SU-DHL-6 (cell line): ENCODE data around the gene NCOA3.

ENCODE experiments used
- CTCF ChIP-seq: fragments of 200-600 bp; sonication (generic); IDR thresholded peaks from one replicate; pipeline ENCODE4 v1.5.1; 2017; ENCODE audit warnings: antibody characterized with exemption, mild to moderate bottlenecking, low read length, moderate library complexity; ENCODE audit not compliant: insufficient read depth, poor library complexity, severe bottlenecking
- EZH2phosphoT487 ChIP-seq: fragments of 200-600 bp; sonication (generic), shearing (Covaris generic); conservative IDR thresholded peaks from 2 replicates; pipeline ENCODE4 v1.6.1; 2018; ENCODE audit warnings: mild to moderate bottlenecking, antibody characterized with exemption, low read length, moderate library complexity, mixed read lengths

GRCh38 chr20:47566269-47566668 lies 64.6 kb downstream of the NCOA3 start:
- no peak for TF ChIP-seq EZH2phosphoT487
- TF ChIP-seq CTCF, result no peak
